ENCODE measurements around the gene ENTPD1.
"Not testable (repeated sequence)": the region's sequence is repeated elsewhere in the genome, so short reads cannot be mapped to it uniquely, and the experiment has no call there.

Gene ENTPD1

GRCh38 chr10:95798096-95798855 lies 42.3 kb downstream of the ENTPD1 start:
- DNase-seq, result no peak

- not testable (repeated sequence) for DNase-seq
Observed at GRCh38 chr10:95800286-95800685, 44.3 kb downstream of the ENTPD1 start.

GRCh38 chr10:95806687-95807380 lies 50.9 kb downstream of the ENTPD1 start:
- not testable (repeated sequence) for DNase-seq

- DNase-seq, result not testable (repeated sequence)
Observed at GRCh38 chr10:95808705-95809308, 52.8 kb downstream of the ENTPD1 start.

GRCh38 chr10:95809370-95810197 lies 53.6 kb downstream of the ENTPD1 start:
- no peak for DNase-seq

- DNase-seq, result no peak
Observed at GRCh38 chr10:95810198-95810976, 54.4 kb downstream of the ENTPD1 start.

- no peak for DNase-seq
Observed at GRCh38 chr10:95813054-95813685, 57.2 kb downstream of the ENTPD1 start.

- DNase-seq, result no peak
Observed at GRCh38 chr10:95814011-95814727, 58.2 kb downstream of the ENTPD1 start.

GRCh38 chr10:95815133-95815532 lies 59.2 kb downstream of the ENTPD1 start:
- DNase-seq, result no peak

- DNase-seq, result no peak
Observed at GRCh38 chr10:95815701-95816240, 59.8 kb downstream of the ENTPD1 start.

GRCh38 chr10:95818010-95818409 lies 62.0 kb downstream of the ENTPD1 start:
- no peak for DNase-seq

- no peak for DNase-seq
Observed at GRCh38 chr10:95818668-95819067, 62.7 kb downstream of the ENTPD1 start.

GRCh38 chr10:95819620-95820329 lies 63.8 kb downstream of the ENTPD1 start:
- DNase-seq, result no peak

GRCh38 chr10:95820363-95820762 lies 64.4 kb downstream of the ENTPD1 start:
- no peak for DNase-seq

GRCh38 chr10:95821720-95822119 lies 65.8 kb downstream of the ENTPD1 start:
- no peak for DNase-seq

GRCh38 chr10:95830044-95830443 lies 74.1 kb downstream of the ENTPD1 start:
- DNase-seq, result no peak

- DNase-seq, result no peak
Observed at GRCh38 chr10:95831076-95831475, 75.1 kb downstream of the ENTPD1 start.

GRCh38 chr10:95831515-95831914 lies 75.6 kb downstream of the ENTPD1 start:
- no peak for DNase-seq

GRCh38 chr10:95832216-95833041 lies 76.5 kb downstream of the ENTPD1 start:
- no peak for DNase-seq

All from NCI-H226 (cell line).